ENCODE results near the gene SH3PXD2B. TPM values are rescaled to one million over a fixed set of nuclear protein-coding genes. Genes with fewer than 3 reads are reported as not detected.

The SH3PXD2B gene
- total RNA-seq, 2 experiments from 2014 or later = 0.10 TPM; not detected in 1

DNA sequence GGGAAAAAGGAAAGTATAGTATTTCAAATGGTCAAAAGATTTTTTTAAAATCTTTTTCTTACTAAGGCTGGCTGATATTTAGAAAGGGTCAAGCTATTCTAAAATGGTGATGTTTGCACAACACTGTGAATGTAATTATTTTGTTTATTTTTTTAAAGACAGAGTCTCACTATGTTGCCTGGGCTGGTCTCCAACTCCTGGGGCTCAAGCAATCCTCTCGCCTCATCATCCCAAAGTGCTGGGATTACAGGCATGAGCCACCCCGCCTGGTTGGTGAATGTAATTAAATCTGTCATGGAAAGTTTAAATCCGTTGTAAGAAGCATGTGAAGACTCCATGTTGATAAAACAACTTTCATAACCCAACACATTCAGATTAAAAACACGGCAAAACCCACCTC is 173.4 kb downstream of the SH3PXD2B start:
- intact Hi-C loops (cut with micrococcal nuclease; ENCODE audit: unreplicated experiment) = loop anchor here (5.0 kb wide), 1 partner anchor 274 kb away; the partner anchor contains the start of gene FBXW11
- POLR2A ChIA-PET = interaction anchor here (1.2 kb wide), 1 partner anchor 274 kb away, joined by 4 read pairs; the partner anchor contains the start of gene FBXW11
- Histone ChIP-seq H3K36me3 (ENCODE audit: insufficient read depth, low read length) (peaks cover 29% of the 10 kb centered on the region), H3K9me3 (ENCODE audit: low read length) (no peaks in the 10 kb centered on the region), H3K4me2 (ENCODE audit: low read length) (peak overlapping the region; percentile 87; the same call in 1 of the 2 replicates), H2AFZ (ENCODE audit: low read length) (no peak overlapping the region), H3K4me1 (ENCODE audit: insufficient read depth, low read length, poor library complexity, severe bottlenecking) (peaks cover 25% of the 10 kb centered on the region), H4K20me1 (ENCODE audit: insufficient read depth, low read length) (peaks cover 13% of the 10 kb centered on the region; the same call in 1 of the 2 replicates), H3K9me2 (ENCODE audit: insufficient read depth, low read length) (no peaks in the 10 kb centered on the region), H3K27ac (ENCODE audit: low read depth, low read length, poor library complexity, severe bottlenecking) (no peak overlapping the region), H3K79me2 (ENCODE audit: insufficient read depth, low read depth, low read length) (peaks cover 57% of the 10 kb centered on the region), H3K4me3 (ENCODE audit: low read depth, low read length, poor library complexity, severe bottlenecking) (peak overlapping the region; percentile 94)
- no peak for TF ChIP-seq EZH2phosphoT487 (IDR thresholded peaks at IDR 0.05; ENCODE audit: borderline replicate concordance, low read depth, low read length)
- TF ChIP-seq, protein P1, sequence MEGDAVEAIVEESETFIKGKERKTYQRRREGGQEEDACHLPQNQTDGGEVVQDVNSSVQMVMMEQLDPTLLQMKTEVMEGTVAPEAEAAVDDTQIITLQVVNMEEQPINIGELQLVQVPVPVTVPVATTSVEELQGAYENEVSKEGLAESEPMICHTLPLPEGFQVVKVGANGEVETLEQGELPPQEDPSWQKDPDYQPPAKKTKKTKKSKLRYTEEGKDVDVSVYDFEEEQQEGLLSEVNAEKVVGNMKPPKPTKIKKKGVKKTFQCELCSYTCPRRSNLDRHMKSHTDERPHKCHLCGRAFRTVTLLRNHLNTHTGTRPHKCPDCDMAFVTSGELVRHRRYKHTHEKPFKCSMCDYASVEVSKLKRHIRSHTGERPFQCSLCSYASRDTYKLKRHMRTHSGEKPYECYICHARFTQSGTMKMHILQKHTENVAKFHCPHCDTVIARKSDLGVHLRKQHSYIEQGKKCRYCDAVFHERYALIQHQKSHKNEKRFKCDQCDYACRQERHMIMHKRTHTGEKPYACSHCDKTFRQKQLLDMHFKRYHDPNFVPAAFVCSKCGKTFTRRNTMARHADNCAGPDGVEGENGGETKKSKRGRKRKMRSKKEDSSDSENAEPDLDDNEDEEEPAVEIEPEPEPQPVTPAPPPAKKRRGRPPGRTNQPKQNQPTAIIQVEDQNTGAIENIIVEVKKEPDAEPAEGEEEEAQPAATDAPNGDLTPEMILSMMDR (conservative IDR thresholded peaks at IDR 0.05; ENCODE audit: low read length) = no peak
- no peak for DNase-seq (ENCODE audit: low spot score)
- CTCF ChIA-PET (ENCODE audit: unreplicated experiment) = no interaction called here
- no TSS peak for BruUV-seq (replicated peaks)

DNA sequence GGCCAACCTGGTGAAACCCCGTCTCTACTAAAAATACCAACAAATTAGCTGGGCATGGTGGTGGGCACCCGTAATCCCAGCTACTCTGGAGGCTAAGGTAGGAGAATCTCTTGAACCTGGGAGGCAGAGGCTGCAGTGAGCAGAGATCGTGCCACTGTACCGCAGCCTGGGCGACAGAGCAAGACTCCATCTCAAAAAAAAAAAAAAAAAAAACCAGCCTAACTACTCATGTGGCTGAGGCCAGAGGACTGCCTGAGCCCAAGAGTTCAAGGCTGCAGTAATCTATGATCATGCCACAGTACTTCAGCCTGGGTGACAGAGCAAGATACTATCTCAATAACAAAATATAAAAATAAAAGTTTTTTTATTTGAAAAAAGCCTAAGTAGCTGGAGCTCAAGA is 174.0 kb downstream of the SH3PXD2B start:
- Histone ChIP-seq H3K27ac (ENCODE audit: low read depth, low read length, poor library complexity, severe bottlenecking) (no peak overlapping the region), H3K36me3 (ENCODE audit: insufficient read depth, low read length) (peaks cover 29% of the 10 kb centered on the region), H2AFZ (ENCODE audit: low read length) (no peak overlapping the region), H3K9me2 (ENCODE audit: insufficient read depth, low read length) (no peaks in the 10 kb centered on the region), H4K20me1 (ENCODE audit: insufficient read depth, low read length) (peaks cover 19% of the 10 kb centered on the region; the same call in 1 of the 2 replicates), H3K79me2 (ENCODE audit: insufficient read depth, low read depth, low read length) (peaks cover 62% of the 10 kb centered on the region), H3K4me3 (ENCODE audit: low read depth, low read length, poor library complexity, severe bottlenecking) (no peak overlapping the region), H3K9me3 (ENCODE audit: low read length) (no peaks in the 10 kb centered on the region), H3K4me2 (ENCODE audit: low read length) (no peak overlapping the region), H3K4me1 (ENCODE audit: insufficient read depth, low read length, poor library complexity, severe bottlenecking) (peaks cover 25% of the 10 kb centered on the region)
- DNase-seq (ENCODE audit: low spot score) = no peak
- ChIA-PET CTCF (ENCODE audit: unreplicated experiment) (no interaction called here), POLR2A (interaction anchor here (0.5 to 0.6 kb wide), 2 partner anchors 10 to 12 kb away, joined by 5 read pairs; no protein-coding TSS in a partner anchor)
- no TSS peak for BruUV-seq (replicated peaks)
- TF ChIP-seq, protein P1 (conservative IDR thresholded peaks at IDR 0.05; ENCODE audit: low read length) = no peak
- no peak for TF ChIP-seq EZH2phosphoT487 (IDR thresholded peaks at IDR 0.05; ENCODE audit: borderline replicate concordance, low read depth, low read length)
- intact Hi-C loops (cut with micrococcal nuclease; ENCODE audit: unreplicated experiment) = loop anchor here (5.0 kb wide), 1 partner anchor 273 kb away; the partner anchor contains the start of gene FBXW11

DNA sequence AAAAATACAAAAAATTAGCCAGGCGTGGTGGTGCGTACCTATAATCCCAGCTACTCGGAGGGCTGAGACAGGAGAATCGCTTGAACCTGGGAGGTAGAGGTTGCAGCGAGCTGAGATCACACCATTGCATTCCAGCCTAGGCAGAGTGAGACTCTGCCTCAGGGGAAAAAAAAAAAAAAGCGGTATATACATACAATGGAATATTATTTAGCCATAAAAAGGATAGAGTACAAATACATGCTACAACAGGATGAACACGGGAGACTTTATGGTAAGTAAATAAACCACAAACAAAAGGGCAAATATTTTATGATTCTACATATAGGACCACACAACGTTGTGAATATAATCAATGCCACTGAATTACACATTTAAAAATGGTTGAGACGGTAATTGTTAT is 176.0 kb downstream of the SH3PXD2B start:
- Histone ChIP-seq H3K4me2 (ENCODE audit: low read length) (no peak overlapping the region), H3K79me2 (ENCODE audit: insufficient read depth, low read depth, low read length) (peaks cover 62% of the 10 kb centered on the region), H3K9me3 (ENCODE audit: low read length) (no peaks in the 10 kb centered on the region), H3K27ac (ENCODE audit: low read depth, low read length, poor library complexity, severe bottlenecking) (no peak overlapping the region), H3K4me1 (ENCODE audit: insufficient read depth, low read length, poor library complexity, severe bottlenecking) (peaks cover 22% of the 10 kb centered on the region), H3K36me3 (ENCODE audit: insufficient read depth, low read length) (peaks cover 39% of the 10 kb centered on the region), H4K20me1 (ENCODE audit: insufficient read depth, low read length) (peaks cover 20% of the 10 kb centered on the region; the same call in 1 of the 2 replicates), H2AFZ (ENCODE audit: low read length) (no peak overlapping the region), H3K4me3 (ENCODE audit: low read depth, low read length, poor library complexity, severe bottlenecking) (no peak overlapping the region), H3K9me2 (ENCODE audit: insufficient read depth, low read length) (no peaks in the 10 kb centered on the region)
- intact Hi-C loops (cut with micrococcal nuclease; ENCODE audit: unreplicated experiment) = no loop called here
- ChIA-PET CTCF (ENCODE audit: unreplicated experiment) (no interaction called here), POLR2A (interaction anchor here (0.6 kb wide), 1 partner anchor 1295 kb away, joined by 3 read pairs; no protein-coding TSS in a partner anchor)
- TF ChIP-seq, protein P1 (conservative IDR thresholded peaks at IDR 0.05; ENCODE audit: low read length) = no peak
- TF ChIP-seq EZH2phosphoT487 (IDR thresholded peaks at IDR 0.05; ENCODE audit: borderline replicate concordance, low read depth, low read length) = no peak
- no peak for DNase-seq (ENCODE audit: low spot score)
- BruUV-seq (replicated peaks) = no TSS peak
